Anterior cingulate cortex (tissue), 58 donors: ENCODE data around the gene HSPB1.
"Not testable (repeated sequence)": the region's sequence is repeated elsewhere in the genome, so short reads cannot be mapped to it uniquely, and the experiment has no call there.

Source experiments
- DNase-seq, 58 donors: peaks; one replicate each; lab custom pipeline; 2025; lab: John Stamatoyannopoulos, UW

HSPB1 gene

DNA sequence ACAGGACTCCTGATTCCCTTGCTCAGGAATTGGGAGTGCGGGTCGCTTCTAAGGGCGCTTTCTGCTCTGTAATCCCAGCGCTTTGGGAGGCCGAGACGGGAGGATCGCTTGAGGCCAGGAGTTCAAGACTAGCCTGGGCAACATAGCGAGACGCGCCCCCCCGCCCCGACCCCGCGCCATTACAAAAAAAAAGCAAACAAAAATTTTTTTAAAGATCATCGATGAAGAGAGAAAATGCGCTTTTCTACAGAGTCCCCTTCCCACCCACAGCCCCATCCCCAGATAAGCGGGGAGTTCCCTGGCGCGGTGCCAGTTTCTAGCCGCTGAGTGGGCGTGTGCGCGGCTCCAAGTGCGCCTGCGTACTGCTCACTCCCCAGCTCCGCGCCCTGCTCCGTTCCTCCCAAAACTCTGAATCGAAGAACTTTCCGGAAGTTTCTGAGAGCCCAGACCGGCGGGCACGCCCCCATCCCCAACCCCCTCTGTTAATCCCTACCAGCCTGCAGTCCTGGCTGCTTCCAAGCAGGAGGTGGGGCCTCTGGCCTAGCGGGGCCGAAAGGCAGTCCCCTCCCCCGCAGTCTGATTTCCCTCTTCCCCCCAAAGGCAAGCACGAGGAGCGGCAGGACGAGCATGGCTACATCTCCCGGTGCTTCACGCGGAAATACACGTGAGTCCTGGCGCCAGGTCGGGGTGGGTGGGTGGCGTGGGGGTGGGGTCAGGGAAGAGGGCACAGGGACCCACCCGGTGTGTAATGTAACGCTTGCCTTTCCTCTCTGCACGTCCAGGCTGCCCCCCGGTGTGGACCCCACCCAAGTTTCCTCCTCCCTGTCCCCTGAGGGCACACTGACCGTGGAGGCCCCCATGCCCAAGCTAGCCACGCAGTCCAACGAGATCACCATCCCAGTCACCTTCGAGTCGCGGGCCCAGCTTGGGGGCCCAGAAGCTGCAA is 1.0 kb downstream of the HSPB1 start:
- peak in 55 of 58 donors; percentile 17 to 95 (median 56) for DNase-seq

GRCh38 chr7:76304888-76305375 is 2.5 kb downstream of the HSPB1 start:
- DNase-seq = peak in 52 of 58 donors; percentile 12 to 87 (median 70)

DNA sequence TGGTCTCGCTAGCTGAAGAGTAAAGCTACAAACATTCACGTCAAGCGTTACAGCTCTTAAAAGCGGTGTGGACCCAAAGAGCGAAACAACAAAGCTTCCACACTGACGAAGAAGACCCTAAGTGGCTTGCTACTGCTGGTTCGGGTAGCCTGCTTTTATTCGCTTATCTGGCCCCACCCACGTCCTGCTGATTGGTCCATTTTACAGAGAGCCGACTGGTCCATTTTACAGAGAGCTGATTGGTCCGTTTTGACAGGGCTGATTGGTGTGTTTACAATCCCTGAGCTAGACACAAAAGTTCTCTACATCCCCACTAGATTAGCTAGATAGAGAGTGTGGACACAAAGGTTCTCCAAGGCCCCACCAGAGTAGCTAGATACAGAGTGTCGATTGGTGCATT is 6.4 kb downstream of the HSPB1 start:
- peak in 1 of 58 donors; percentile 31 for DNase-seq

DNA sequence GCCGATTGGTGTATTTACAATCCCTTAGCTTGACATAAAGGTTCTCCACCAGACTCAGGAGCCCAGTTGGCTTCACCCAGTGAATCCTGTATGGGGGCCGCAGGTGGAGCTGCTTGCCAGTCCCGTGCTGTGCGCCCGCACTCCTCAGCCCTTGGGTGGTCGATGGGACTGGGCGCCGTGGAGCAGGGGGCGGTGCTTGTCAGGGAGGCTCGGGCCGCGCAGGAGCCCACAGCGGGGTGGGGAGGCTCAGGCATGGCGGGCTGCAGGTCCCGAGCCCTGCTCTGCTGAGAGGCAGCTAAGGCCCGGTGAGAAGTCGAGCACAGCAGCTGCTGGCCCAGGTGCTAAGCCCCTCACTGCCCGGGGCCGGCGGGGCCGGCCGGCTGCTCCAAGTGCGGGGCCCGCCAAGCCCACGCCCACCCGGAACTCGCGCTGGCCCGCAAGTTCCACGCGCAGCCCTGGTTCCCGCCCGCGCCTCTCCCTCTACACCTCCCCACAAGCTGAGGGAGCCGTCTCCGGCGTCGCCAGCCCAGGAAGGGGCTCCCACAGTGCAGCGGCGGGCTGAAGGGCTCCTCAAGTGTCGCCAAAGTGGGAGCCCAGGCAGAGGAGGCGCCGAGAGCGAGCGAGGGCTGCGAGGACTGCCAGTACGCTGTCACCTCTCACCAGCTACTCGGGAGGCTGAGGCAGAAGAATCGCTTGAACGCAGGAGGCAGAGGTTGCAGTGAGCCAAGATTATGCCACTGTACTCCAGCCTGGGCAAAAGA is 7.0 kb downstream of the HSPB1 start:
- DNase-seq = not testable (repeated sequence)

- DNase-seq = peak in 52 of 58 donors; percentile 12 to 88 (median 58)
These were observed 7.9 kb downstream of the HSPB1 start for GRCh38 chr7:76310102-76310957.

- DNase-seq = not testable (repeated sequence)
These were observed 9.4 kb downstream of the HSPB1 start for GRCh38 chr7:76311838-76312237.

GRCh38 chr7:76314042-76314721 is 11.7 kb downstream of the HSPB1 start:
- DNase-seq = peak; percentile 31 to 98 (median 91)

GRCh38 chr7:76314740-76315139 is 12.3 kb downstream of the HSPB1 start:
- DNase-seq = not testable (repeated sequence)

GRCh38 chr7:76315364-76315763 is 12.9 kb downstream of the HSPB1 start:
- DNase-seq = peak in 1 of 58 donors; percentile 7

GRCh38 chr7:76316984-76317781 is 14.7 kb downstream of the HSPB1 start:
- DNase-seq = peak in 2 of 58 donors; percentile 40 to 69

- peak; percentile 82 to 99 (median 97) for DNase-seq
These were observed 15.5 kb downstream of the HSPB1 start for GRCh38 chr7:76317782-76318487.

DNA sequence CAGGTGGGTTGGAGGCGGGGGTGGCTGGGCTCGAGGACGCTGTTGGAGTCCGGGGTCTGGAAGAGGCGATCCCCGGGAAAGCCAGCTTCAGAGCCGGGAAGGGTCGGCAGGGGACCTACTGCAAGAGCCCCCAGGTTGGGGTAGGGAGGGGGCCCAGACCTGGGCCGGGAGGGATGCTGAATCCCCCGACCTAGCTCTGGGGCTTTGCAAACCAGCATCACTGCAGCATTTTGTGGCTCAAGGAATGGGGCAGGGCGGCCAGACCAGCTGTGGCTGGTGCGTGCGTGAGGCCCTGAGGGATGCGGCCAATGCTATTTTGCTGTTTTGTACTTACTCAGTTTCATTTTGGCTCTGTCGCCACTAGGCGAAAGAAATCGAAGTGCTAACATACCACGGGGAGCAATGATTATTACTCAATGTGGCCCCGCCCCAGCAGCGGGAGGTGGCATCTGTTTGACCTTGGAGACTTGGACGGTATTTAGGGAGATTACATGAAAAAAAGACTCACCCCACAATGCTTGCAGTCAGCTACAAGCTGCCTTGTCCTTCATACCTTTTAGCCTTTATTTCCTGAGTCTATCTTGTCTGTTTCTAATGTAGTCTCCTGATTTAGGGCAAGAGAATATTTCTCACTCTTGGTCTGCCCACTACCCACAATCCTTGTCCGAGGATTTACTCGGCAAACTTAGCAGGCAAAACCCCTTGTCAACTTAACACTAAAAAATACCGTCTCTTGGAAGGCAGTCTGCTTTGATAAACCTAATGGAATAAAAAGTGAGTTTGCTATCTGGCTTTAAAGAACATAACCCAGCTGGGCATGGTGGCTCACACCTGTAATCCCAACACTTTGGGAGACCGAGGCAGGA is 16.2 kb downstream of the HSPB1 start:
- DNase-seq = peak in 37 of 58 donors; percentile 25 to 80 (median 61)

DNA sequence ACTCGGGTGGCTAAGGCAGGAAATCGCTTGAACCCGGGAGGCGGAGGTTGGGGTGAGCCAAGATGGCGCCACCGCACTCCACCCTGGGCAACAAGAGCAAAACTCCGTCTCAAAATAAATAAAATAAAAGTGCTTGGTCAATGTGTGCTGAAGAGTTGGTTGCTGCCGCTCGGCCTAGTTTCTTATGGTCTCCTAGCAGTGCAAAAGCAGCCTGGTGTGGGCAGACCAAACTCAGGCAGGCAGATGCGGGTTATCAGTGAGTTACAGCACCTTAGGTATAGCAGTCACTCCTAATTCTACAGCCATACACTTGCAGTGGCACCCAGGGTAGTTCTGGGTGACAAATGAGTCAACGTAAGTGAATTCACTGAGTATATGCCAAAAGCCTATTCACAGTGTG is 22.6 kb downstream of the HSPB1 start:
- DNase-seq = no peak

- DNase-seq = no peak
These were observed 23.3 kb downstream of the HSPB1 start for GRCh38 chr7:76325811-76326210.

- no peak for DNase-seq
These were observed 24.3 kb downstream of the HSPB1 start for GRCh38 chr7:76326646-76327233.

DNA sequence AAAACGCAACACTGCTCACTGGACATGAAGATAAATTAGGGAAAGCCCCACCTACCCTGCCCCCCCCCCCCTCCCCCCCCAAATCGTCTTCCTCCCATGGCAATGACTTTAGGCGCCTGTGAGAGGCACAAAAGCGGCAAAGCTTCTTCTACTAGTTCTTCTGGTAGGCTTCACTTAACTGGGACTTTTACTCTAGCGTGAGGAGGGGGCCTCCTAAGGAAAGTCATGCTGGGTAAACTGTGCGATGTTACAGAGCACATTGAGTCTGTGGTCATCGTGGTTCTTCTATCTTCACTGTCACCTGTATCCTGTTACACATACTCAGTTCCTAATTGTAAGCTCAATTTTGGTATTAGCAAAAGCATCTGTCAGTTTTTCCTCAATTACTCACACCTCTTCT is 25.1 kb downstream of the HSPB1 start:
- DNase-seq = no peak

DNA sequence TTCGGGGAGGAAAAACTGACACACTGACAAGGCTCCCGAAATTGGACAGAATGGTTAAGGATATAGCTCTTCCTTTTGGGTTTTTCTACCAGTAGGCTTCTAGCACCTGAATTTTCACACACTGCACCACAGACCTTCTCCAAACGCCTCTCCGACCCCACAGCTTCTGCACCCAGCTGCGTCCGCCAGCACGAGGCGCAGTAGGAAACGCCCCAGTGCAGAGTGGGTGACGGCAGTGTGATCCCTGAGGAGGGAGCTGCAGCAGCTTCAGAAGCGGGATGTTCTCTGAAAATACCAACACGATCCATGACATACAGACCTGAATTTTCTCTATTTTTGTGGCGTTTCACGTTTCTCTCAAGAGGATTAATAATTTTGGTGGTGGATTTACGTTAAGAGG is 25.9 kb downstream of the HSPB1 start:
- no peak for DNase-seq
